ENCODE results near the gene PRR19. TPM values are rescaled to one million over a fixed set of nuclear protein-coding genes. Genes with fewer than 3 reads are reported as not detected.
A peak's percentile ranks its signal among the peaks of the same experiment; 100 is the strongest.

Gene PRR19
- total RNA-seq, 2 experiments from 2014 or later, result 0.16 TPM; not detected in 1

DNA sequence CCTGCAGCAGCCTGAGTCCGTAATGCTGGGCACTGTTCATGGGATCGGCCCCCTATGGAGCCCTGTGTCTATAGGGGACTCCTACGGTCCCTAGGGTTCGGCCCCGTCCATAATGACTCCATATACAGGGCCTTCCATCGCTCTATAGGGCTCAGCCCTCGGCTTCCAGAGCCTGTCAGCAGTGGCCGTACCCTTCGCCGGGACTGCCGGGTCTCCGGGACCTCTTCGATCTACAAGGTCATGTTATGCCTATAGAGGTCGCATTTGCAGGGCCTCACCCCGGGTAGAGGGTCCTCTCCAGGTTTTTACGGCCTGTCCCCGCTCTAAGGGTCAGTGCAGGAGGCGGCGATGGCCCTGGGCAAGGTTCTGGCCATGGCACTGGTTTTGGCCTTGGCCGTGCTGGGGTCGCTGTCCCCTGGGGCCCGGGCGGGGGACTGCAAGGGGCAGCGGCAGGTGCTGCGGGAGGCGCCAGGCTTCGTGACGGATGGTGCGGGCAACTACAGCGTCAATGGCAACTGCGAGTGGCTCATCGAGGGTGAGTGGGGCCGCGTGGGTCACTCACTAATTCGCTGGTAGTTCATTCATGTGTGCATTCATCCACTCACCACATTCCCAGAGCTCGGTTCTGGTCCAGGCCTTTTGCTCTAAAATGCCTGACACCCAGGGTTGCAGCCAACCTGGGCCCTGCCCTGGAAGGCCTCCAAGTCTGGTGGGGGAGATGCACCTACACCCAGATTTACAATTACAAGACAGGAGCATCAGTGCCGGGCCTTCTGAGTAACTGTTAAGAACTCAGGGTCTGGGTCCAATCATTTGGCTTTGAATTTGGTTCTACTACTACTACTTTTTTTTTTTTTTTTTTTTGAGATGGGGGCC lies 24.2 kb downstream of the PRR19 start:
- H3K27me3 Mint-ChIP-seq, result peaks cover 25% of the 10 kb centered on the region
- peaks cover 0 to 4% of the 10 kb centered on the region in 2 experiments for H3K9me3 ChIP-seq (ENCODE audit: control insufficient read depth in 1 of 2, insufficient read depth in 1 of 2, low read length in 2 of 2)
- no peaks in the 10 kb centered on the region for H3K36me3 Mint-ChIP-seq (ENCODE audit: low read depth)
- peak; percentile 4 for ATAC-seq (ENCODE audit: poor library complexity)
- H3K27ac Mint-ChIP-seq, result peak overlapping the region; percentile 50
- H3K4me1 Mint-ChIP-seq (ENCODE audit: low read depth), result peaks cover 25% of the 10 kb centered on the region
- peaks cover 26% of the 10 kb centered on the region for H3K4me1 ChIP-seq (ENCODE audit: insufficient read depth, low read length)
- TF ChIP-seq, protein P1, sequence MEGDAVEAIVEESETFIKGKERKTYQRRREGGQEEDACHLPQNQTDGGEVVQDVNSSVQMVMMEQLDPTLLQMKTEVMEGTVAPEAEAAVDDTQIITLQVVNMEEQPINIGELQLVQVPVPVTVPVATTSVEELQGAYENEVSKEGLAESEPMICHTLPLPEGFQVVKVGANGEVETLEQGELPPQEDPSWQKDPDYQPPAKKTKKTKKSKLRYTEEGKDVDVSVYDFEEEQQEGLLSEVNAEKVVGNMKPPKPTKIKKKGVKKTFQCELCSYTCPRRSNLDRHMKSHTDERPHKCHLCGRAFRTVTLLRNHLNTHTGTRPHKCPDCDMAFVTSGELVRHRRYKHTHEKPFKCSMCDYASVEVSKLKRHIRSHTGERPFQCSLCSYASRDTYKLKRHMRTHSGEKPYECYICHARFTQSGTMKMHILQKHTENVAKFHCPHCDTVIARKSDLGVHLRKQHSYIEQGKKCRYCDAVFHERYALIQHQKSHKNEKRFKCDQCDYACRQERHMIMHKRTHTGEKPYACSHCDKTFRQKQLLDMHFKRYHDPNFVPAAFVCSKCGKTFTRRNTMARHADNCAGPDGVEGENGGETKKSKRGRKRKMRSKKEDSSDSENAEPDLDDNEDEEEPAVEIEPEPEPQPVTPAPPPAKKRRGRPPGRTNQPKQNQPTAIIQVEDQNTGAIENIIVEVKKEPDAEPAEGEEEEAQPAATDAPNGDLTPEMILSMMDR (IDR thresholded peaks at IDR 0.05), result peak; percentile 14
- no peaks in the 10 kb centered on the region for H3K9me3 Mint-ChIP-seq
- peak overlapping the region; percentile 46 to 55 for H3K27ac ChIP-seq (ENCODE audit: low read depth in 1 of 2, low read length in 2 of 2)
- peaks cover 16 to 21% of the 10 kb centered on the region in 2 experiments for H3K27me3 ChIP-seq (ENCODE audit: control insufficient read depth in 1 of 2, insufficient read depth in 2 of 2, low read length in 2 of 2)
- POLR2A ChIA-PET, result no interaction called here
- DNase-seq, result peak in 6 of 14 experiments; percentile 4 to 51 (median 18)
- intact Hi-C loops (cut with DNase I, micrococcal nuclease), result loop anchor here (1.0 to 10.0 kb wide), 10 partner anchors 24 to 1981 kb away; partner anchors contain the start of genes PAFAH1B3 (in 2 of the 2), PRR19 (in 2 of the 2), C19orf47 (in 1 of the 2) and GSK3A (in 1 of the 2)
- peak overlapping the region; percentile 94 for H3K4me3 Mint-ChIP-seq
- H3K4me3 ChIP-seq (ENCODE audit: low read length), result peak overlapping the region; percentile 84
- no peaks in the 10 kb centered on the region for H3K36me3 ChIP-seq (ENCODE audit: insufficient read depth, low read length)
- CTCF ChIA-PET, result interaction anchor here (0.6 to 0.8 kb wide), 2 partner anchors 21 to 22 kb away, joined by 3 read pairs; no protein-coding TSS in a partner anchor

DNA sequence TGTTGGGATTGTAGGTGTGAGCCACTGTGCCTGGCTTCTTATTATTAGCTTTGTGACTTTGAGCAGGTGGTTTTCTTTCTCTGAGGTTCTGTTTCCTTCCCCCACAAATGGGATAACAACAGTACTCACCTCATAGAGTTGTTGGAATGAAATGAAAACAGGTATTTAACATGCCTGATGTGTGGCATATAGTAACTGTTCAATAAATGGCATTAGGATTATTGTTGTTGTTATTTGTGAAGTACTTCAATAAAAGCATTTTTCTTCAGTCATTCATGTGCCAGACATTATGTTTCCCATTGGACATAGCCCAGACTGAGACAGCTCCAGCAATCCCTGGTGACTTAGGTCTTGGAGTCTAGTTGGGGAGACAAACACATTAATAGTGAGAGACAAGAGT lies 25.0 kb downstream of the PRR19 start:
- H3K4me1 Mint-ChIP-seq (ENCODE audit: low read depth), result peaks cover 25% of the 10 kb centered on the region
- ATAC-seq (ENCODE audit: poor library complexity) (no peak), DNase-seq (no peak)
- CTCF ChIA-PET, result no interaction called here
- no peak overlapping the region for H3K27ac ChIP-seq (ENCODE audit: low read depth in 1 of 2, low read length in 2 of 2)
- H3K4me3 ChIP-seq (ENCODE audit: low read length), result no peak overlapping the region
- TF ChIP-seq, protein P1 (IDR thresholded peaks at IDR 0.05), result no peak
- POLR2A ChIA-PET, result no interaction called here
- no peaks in the 10 kb centered on the region for H3K36me3 Mint-ChIP-seq (ENCODE audit: low read depth)
- H3K4me3 Mint-ChIP-seq, result peak overlapping the region; percentile 94
- H3K27ac Mint-ChIP-seq, result no peak overlapping the region
- H3K9me3 ChIP-seq (ENCODE audit: control insufficient read depth in 1 of 2, insufficient read depth in 1 of 2, low read length in 2 of 2), result peaks cover 0 to 4% of the 10 kb centered on the region in 2 experiments
- H3K27me3 Mint-ChIP-seq, result peaks cover 20% of the 10 kb centered on the region
- peaks cover 26% of the 10 kb centered on the region for H3K4me1 ChIP-seq (ENCODE audit: insufficient read depth, low read length)
- H3K27me3 ChIP-seq (ENCODE audit: control insufficient read depth in 1 of 2, insufficient read depth in 2 of 2, low read length in 2 of 2), result peaks cover 16 to 21% of the 10 kb centered on the region in 2 experiments
- no peaks in the 10 kb centered on the region for H3K36me3 ChIP-seq (ENCODE audit: insufficient read depth, low read length)
- no peaks in the 10 kb centered on the region for H3K9me3 Mint-ChIP-seq
- intact Hi-C loops (cut with DNase I, micrococcal nuclease), result loop anchor here in 1 of 2 experiments (5.0 to 10.0 kb wide), 4 partner anchors 70 to 1982 kb away; partner anchors contain the start of genes C19orf47 and PLD3

DNA sequence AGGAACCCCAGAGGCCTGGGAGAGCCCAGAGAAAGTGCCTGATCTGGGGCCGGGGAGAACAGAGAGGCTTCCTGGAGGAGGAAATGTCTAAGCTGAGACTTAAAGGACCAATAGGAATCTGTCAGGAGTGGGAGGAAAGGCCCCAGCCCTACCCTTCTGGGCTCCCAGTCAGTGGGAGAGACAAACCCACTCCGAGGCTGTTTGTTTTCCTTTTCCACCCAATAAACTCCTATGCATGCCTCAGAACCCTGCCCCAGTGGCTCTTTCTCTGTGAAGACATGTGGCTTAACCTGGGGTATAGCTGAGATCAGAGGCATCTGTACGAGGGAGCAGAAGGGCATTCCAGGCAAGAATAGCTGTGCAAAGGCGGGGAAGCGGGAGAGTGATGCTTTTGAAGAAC lies 25.4 kb downstream of the PRR19 start:
- Mint-ChIP-seq H3K27ac (no peak overlapping the region), H3K27me3 (peaks cover 16% of the 10 kb centered on the region), H3K4me1 (ENCODE audit: low read depth) (peaks cover 25% of the 10 kb centered on the region), H3K4me3 (peak overlapping the region; percentile 94), H3K36me3 (ENCODE audit: low read depth) (no peaks in the 10 kb centered on the region), H3K9me3 (no peaks in the 10 kb centered on the region)
- CTCF ChIA-PET, result no interaction called here
- intact Hi-C loops (cut with DNase I, micrococcal nuclease), result loop anchor here in 1 of 2 experiments (5.0 to 10.0 kb wide), 4 partner anchors 70 to 1983 kb away; partner anchors contain the start of genes C19orf47 and PLD3
- Histone ChIP-seq H3K4me1 (ENCODE audit: insufficient read depth, low read length) (peaks cover 26% of the 10 kb centered on the region), H3K9me3 (ENCODE audit: control insufficient read depth in 1 of 2, insufficient read depth in 1 of 2, low read length in 2 of 2) (peaks cover 0 to 4% of the 10 kb centered on the region in 2 experiments), H3K4me3 (ENCODE audit: low read length) (no peak overlapping the region), H3K27ac (ENCODE audit: low read depth in 1 of 2, low read length in 2 of 2) (no peak overlapping the region), H3K36me3 (ENCODE audit: insufficient read depth, low read length) (no peaks in the 10 kb centered on the region), H3K27me3 (ENCODE audit: control insufficient read depth in 1 of 2, insufficient read depth in 2 of 2, low read length in 2 of 2) (peaks cover 16 to 21% of the 10 kb centered on the region in 2 experiments)
- DNase-seq (no peak), ATAC-seq (ENCODE audit: poor library complexity) (no peak)
- TF ChIP-seq, protein P1 (IDR thresholded peaks at IDR 0.05), result no peak
- POLR2A ChIA-PET, result no interaction called here

Measured in CD4-positive, alpha-beta T cell (primary cell).